ENCODE measurements around the gene CDK5RAP3.

GRCh38 chr17:48006936-48007709 is 36.2 kb downstream of the CDK5RAP3 start:
- TF ChIP-seq CTCF (IDR thresholded peaks at IDR 0.05) (no peak), POLR2A (IDR thresholded peaks at IDR 0.05) (no peak)
